Vagina (tissue), 2 donors: Measurements from ENCODE around the gene C1QA.

Source experiments
- CTCF ChIP-seq, 3 experiments: fragments of 450-650 bp in 2 of 3; fragments of 200-600 bp in 1 of 3; sonication (generic) in 1 of 3; IDR thresholded peaks; one replicate each; pipeline ENCODE4 v1.5.1; 2017 to 2019; ENCODE audit warnings: antibody characterized with exemption in 3 of 3, mild to moderate bottlenecking in 2 of 3, moderate library complexity in 2 of 3
- POLR2AphosphoS5 ChIP-seq, 2 donors: sonication (generic); formaldehyde crosslinking; IDR thresholded peaks; one replicate each; pipeline ENCODE4 v1.9.0; 2017; ENCODE audit warnings: antibody characterized with exemption in 2 of 2, mild to moderate bottlenecking in 2 of 2, low read depth in 1 of 2; ENCODE audit not compliant: insufficient read depth in 1 of 2

- TF ChIP-seq POLR2AphosphoS5 (IDR thresholded peaks at IDR 0.05; ENCODE audit: insufficient read depth in 1 of 2, low read depth in 1 of 2), result no peak
- TF ChIP-seq CTCF (IDR thresholded peaks at IDR 0.05), result no peak
Observed at GRCh38 chr1:22592919-22593790, 43.3 kb upstream of the C1QA start.
